GM21786 (cell line): ENCODE measurements around the gene SREBF1.

ENCODE experiments used
- ATAC-seq: cut with Tn5 transposase; IDR thresholded peaks from one replicate; pipeline ENCODE4 v1.9.1; 2021; ENCODE audit not compliant: unreplicated experiment

SREBF1 gene

GRCh38 chr17:17826342-17826713 lies 10.5 kb downstream of the SREBF1 start:
- no peak for ATAC-seq

GRCh38 chr17:17824783-17825614 lies 11.8 kb downstream of the SREBF1 start:
- no peak for ATAC-seq

DNA sequence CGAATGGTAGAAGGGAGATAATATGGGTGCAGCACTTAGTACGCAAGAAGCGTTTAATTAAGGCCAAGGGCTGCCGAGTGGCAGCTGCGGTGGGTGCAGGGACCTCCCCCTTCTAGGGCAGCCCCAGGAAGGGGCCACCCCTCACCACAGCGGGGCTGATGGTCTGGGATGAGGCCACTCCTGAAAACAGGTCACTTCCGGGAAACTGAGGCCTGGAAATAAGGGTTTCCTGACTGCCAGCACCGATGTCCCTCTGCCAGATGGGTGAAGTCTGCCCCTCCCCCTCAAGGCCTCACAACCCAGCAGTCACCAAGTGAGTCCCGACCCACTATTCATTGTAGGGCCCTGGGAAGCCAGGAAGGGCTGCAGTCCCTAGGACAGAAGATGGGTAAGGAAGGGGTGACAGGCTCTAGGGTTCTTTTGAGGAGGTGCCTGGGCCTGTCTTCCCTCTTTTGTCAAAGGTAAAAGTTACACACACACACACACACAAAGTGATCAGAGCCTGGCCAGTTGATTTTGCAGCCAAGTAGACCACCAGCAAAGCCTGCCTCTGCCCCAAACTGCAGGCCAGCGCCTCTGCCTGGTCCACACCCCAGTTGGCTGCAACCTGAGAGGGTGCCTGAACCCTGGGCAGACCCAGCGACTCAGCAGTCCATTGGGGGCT lies 12.5 kb downstream of the SREBF1 start:
- peak; percentile 23 for ATAC-seq

GRCh38 chr17:17823433-17824118 lies 13.2 kb downstream of the SREBF1 start:
- ATAC-seq: peak; percentile 62

GRCh38 chr17:17822616-17823015 lies 14.2 kb downstream of the SREBF1 start:
- ATAC-seq: no peak

- ATAC-seq: no peak
These were observed 14.6 kb downstream of the SREBF1 start for GRCh38 chr17:17822189-17822588.

- ATAC-seq: no peak
These were observed 16.2 kb downstream of the SREBF1 start for GRCh38 chr17:17820463-17821158.

GRCh38 chr17:17820046-17820445 lies 16.7 kb downstream of the SREBF1 start:
- ATAC-seq: no peak

DNA sequence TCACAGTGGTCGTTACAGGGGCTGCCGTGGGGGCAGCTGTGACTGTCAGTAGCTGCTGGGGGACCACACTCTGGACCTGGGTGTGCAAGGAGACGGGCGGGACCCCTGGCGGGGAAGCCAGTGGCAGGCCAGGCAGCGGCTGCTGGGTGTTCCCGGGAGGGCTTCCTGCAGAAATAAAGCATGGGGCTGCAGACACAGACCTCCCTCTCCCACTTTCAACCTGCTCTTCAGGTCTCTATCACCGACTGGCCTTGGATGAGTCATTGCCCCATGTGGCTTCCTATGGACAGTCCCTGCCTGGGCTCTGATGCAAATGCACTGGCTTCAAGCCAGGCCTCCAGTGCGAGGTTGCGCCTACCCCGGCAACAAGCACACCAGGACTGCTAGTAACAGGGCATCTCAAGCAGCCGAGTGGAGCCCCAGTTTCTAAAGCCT lies 17.2 kb downstream of the SREBF1 start:
- ATAC-seq: peak; percentile 57

- no peak for ATAC-seq
These were observed 17.7 kb downstream of the SREBF1 start for GRCh38 chr17:17819111-17819510.

DNA sequence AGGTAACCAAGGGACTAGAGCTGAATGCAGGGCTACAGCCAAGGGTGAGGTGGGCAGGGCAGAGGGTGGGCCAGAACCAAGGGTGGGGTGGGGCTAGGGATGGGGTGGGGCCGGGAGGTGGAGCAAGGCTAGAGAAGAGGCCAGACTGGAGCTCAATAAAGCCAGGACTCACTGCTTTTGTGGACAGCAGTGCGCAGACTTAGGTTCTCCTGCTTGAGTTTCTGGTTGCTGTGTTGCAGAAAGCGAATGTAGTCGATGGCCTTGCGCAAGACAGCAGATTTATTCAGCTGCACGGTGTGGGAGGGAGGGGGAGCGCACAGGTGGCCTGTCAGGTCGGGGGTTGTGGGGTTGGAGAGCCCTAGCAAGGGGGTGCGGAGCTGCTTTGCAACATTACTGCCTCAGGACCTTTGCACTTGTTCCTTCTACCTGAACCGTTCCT lies 18.7 kb downstream of the SREBF1 start:
- no peak for ATAC-seq

- ATAC-seq: no peak
These were observed 19.2 kb downstream of the SREBF1 start for GRCh38 chr17:17817552-17817947.

GRCh38 chr17:17816831-17817551 lies 19.8 kb downstream of the SREBF1 start:
- no peak for ATAC-seq

DNA sequence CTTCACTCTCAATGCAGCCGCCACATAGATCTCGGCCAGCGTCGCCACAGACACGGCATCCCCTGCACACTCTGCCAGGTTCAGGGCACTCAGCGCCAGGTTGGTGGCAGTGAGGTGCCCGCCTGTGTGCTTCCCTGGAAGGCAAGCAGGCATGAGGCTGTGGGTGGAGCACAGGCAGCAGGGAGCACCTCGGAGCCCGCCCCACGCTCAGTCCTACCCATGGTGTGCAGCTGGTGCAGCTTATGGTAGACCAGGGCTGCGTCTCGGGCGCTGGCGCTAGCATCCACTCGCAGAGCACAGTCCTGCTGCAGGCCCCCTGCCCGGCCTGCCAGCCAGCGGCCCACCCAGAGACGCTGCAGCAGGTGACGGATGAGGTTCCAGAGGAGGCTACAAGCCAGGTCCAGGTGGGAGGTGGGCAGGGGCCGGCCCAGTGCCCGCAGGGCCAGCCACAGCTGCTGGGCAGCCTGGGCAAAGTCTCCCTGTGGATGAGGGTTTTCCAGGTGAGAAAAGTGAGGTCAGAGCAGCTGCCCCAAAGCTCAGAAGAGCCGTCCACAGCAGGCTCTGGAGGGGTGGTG lies 20.5 kb downstream of the SREBF1 start:
- no peak for ATAC-seq

DNA sequence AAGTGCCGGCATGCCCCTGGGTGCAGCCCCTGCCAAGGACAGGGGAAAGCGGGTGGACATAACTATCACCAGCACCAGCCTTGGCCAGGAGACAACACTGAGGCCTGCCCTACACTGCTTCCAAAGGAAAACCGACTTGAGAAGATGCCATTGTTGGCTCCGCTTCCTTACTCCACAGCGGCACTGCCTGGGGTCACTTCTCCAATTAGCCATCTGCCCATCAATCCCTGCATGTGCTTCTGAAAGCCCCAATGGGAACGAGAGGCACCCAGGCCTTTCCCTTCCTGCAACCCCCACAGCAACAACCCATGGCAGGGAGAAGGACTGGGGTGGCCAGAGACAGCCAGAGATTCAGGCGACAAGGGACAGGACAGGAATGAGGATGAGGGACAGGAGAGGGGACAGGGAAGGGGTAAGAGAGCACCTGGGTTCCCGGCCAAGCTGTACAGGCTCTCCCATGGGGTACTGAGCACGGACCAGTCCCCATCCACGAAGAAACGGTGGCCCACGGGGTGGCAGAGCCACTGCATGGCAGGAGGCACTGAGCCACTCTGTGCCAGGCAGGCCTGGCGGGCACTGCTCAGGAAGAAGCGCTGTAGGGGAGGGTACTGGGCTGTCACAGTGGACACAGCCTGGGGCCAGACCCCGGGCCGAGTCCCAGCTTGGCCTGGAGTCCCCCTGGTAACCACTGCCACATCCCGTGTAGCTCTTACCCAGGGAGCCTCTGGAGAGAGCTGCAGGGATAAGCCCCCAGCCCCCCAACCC lies 21.2 kb downstream of the SREBF1 start:
- ATAC-seq: no peak

GRCh38 chr17:17815062-17815406 lies 21.8 kb downstream of the SREBF1 start:
- no peak for ATAC-seq

- no peak for ATAC-seq
These were observed 22.4 kb downstream of the SREBF1 start for GRCh38 chr17:17814162-17815061.

DNA sequence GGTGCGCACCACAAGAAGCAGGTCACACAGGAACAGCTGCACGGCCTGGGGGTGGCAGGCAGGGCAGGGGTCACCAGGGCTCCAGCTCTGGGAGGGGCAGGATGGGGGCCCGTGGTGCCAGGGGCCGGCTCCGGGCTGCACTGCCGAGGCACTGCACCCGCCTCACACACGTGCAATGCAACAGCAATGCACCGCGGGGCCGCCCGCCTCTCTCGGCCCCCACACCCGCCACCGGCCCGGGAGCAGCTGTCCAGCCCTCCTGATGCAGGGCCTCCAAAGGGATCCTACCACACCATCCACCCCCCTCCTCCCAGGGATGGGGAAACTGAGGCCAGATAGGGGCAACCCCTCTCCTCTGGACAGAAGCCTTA lies 23.1 kb downstream of the SREBF1 start:
- ATAC-seq: no peak
